HG03196 (cell line): ENCODE results near the gene ACSBG1.

Experiments used
- ATAC-seq: cut with Tn5 transposase; IDR thresholded peaks from one replicate; pipeline ENCODE4 v1.9.1; 2021; ENCODE audit not compliant: unreplicated experiment

ACSBG1 gene

DNA sequence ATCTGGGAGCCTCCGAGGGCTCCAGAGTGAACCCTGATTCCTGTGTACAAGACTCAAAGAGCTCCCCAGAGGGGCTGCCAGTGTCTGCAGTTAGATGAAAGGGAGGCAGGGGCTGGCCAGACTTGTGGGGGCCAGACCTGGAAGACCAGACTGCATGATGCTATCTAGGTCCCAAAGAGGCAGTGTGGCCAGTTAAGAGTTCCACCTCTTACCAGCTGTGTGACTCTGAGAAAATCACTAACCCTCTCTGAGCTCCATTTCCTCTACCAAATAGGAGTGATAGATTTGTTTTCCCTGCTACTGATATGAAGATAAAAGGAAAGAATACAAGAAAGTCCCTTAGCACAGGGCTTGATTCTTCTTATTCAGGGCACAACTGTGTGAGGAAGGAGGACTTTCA is 29.0 kb downstream of the ACSBG1 start:
- ATAC-seq, result no peak

DNA sequence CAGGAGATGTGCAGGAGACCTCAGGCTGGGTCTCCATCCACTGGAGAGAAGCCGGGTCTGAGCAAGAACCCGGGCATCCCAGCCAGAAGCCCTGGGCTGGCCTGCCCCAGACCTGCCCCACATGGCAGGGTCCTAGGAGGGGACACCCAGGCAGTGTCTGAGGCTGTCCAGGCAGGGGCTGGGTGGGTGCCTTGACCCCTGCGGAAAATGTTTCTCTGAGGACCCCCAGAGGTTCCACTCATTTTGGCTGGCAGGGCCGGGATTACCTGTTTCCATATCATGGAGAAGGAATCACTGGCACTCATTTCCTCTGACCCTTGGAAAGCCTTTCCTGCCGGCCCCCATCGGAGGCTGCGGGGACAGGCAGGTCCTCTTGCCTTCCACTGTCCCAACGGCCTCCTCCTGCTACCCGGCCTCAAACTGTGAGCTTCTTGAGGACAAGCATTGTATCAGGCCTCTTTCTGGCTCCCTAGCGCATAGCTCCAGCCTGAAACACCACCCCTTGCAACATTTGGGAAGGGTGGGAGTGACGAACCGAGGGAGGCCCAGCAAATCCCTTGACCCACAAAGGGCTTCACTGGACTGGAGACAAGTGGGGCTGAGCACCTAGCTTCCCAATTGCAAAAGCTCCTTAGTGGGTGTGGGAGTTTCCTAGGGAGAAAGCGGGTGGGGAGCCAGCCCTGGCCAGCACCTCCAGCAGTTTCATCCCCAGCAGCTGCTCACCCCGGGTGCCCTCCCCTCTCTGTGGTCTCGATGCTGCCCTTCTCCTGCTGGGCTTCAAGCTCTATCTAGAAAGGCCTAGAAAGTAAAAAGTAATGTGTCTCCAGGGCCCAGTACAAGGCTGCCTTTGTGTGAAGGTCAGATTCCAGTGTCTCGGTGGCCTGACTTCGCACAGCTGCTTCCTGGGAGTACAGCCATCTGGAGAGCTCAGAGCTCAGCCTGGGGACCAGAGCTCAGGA is 29.7 kb downstream of the ACSBG1 start:
- ATAC-seq, result no peak

DNA sequence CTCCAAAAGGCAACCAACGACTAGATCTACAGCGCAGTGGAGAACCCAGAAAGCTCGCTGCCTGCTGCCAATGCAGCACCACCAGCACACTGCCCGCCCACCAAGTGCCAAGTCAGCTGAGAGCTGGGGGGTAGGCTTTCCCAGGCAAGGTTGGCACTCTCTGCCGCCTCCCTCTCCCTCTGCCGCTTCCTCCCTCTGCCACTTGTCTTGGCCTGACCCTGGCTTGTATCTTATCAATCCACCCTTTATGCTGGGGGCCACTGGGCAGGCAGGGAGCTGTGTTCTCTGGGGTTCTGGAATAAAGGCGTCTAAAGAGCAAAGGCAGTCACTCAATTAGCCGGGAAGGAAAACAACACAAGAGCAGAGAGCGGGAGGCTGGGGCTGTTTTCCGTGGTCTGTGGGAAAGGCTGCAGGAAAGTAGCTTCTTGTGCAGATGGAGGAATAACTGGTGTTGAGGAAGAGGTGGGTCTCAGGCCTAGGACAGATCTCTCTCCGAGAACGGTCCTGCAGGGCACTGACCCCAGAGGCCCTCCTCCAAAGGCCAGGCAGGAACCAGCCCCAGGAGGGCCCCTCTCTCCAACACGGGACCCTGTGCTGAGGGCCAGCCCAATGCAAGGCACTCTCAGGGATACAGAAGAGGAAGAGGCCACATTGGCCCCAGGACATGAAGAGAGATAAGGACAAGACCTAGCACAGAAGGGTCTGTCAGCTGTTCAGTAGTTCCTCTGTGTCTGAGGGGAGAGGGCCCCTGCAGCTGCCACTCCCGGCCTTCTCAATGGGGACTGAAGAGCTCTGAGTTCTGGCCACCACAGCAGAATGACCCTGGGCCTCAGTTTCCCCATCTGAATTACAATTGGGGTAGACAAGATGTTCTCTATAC is 30.8 kb downstream of the ACSBG1 start:
- no peak for ATAC-seq

DNA sequence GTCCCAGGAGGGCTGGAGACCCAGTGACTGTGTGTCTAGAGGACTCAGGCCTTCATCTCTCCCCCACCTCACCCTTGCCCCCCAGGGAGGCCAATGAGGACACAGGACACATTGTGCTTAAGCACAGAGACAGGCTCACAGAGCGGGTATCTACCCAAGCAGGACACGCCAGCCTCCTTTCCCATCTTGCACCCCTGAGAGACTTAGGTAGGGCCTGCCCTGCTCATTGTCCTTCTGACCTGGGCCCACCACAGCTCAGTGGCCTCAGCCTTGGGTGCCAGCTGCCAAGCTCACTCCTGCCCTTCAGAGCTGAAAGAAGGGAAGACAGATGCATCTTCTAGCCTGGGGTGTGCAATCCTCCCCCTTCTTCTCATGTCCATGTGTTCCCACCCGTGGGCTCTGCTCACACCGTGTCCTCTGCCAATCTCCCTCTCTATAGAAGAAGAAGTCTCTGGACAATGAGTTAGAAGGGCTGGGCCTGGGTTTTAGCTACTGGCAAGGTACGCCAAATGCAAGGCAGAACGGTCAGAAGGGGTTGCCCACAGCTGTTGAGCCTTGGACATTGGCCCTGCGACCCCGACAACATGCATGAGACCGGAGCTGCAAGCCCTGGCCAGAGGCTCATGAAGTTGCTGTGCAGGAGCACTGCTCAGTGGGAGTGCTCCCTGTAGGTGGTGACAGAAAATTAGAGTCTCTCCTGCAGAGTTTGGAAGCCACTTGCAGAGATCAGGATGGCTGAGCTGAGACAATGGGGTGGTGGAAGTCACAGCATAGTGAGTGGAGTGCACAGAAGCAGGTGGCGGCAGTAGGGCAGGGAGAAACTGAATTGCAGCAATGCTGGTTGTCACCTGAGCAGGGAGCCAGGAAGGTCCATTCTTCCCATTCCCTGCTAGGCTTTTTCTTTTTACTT is 32.8 kb downstream of the ACSBG1 start:
- no peak for ATAC-seq

DNA sequence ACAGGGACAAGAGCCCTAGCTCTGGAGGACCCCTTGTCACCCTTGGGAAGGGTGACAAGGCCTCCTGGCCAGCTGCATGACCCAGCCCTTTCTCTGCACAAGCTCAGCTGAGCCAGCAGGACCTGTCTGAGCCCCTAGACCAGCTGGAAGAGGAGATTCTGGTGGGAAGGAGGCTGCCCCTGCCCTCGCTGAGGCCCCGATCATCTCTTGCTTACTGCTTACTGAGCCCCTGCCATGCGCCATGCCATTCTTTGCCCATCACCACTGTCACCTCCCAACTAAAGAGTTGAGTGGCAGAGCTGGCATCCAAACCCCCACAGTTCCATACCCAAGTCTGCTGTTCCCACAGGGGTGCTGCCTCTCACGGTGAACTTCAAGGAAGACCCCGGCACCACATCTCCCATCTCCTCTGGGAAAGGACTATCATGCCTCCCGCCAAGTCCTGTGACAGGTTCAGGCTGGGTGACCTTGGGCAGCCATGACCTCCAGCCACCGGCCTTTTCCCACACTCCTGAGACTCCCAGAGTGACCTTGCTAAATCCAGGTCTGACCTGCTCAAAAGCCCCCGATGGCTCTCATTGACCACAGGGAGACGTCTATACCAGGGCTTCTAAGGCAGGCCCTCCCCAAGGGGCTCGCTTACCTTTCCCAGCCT is 34.0 kb downstream of the ACSBG1 start:
- ATAC-seq, result no peak

DNA sequence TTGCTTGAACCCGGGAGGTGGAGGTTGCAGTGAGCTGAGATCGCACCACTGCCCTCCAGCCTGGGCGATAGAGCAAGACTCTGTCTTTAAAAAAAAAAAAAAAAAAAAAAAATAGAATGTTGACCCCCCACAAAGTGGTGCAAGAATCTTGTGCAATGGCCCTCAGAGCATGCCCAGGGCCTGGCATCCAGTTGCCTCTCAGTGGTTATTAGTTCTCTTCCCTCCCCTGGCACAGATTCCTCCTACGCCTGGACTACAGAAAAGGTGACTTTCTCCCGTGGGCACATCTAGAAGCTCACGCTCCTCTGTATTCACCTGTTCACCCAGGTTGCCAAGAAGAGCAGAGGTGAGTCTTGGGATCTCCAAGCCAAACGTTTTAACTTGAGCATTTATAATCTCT is 36.7 kb downstream of the ACSBG1 start:
- ATAC-seq, result no peak

DNA sequence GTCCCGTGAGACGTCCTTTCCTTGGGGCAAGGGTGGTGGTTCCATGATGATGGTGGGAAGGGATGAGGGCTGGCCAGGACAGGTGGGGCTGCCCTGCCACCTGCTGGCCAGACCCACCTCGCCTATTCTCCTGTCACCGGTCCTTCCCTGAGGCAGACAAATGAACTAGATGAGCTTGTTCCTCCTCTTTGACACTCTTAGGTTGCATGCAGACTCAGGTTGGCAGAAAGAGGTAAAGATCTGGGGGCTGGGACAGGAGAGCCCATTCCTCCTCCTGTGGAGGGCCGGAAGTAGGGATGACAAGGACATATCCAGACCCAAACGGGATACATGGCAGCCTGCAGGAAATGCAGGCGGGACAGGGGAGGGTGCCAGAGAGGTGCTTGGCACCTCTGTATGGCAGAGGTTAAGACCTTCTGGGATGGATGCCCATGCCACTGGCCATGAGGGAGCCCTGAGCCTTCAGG is 38.6 kb downstream of the ACSBG1 start:
- no peak for ATAC-seq

DNA sequence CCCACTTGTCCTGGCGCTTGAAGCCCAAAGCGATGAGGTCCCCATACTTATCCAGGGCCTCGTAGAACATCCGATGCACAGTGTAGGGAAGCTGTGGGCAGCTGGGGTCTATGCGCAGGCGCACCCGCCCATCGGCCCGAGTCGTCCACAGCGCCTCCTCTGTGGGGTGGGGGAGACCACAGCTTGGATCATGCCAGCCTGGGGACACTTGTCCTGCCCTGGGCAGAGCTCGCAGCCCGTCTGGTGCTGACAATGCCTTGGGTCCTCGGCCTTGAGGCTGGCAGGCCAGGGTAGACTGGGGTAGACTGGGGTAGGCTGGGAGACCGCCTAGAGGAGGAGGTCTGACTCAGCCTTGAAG is 39.8 kb downstream of the ACSBG1 start:
- ATAC-seq, result no peak

DNA sequence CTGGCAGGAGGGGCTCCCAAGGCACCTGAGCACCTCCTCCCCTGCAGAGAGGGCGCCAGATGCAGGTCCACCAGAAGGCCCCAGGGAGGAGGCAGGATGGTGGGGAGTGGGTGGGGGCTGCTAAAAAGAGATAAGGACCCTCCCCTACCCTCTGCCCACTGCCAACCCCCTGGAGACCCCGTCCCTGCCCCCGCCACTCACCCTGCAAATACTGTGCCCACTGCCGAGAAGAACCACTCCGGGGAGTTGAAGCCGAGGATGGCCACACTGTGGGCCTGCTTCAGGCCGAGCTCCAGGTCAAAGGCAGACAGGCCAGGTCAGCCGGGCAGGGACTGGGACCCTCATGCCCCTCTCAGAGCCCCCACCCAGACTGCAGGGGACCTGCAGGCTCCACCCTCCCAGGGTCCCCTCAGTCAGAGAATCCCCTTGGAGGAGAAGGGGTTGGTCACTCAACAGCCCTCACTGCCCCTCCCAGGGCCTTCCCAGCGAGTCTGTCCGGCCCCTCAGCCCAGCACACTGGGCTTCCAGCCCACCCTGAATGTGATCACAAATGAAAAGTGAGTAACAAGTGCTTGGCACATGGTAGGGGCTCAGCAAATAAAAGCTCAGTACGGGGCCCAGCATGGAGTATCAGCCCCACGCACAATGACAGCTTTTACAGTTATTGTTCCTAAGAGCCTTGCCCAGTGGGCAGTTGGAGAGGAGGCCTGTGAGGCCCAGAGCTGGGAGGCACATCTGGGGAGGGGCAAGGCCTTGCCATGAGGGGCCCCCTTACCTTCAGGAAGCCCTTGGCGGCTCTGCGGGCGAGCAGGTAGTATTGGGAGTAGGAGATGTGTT is 40.4 kb downstream of the ACSBG1 start:
- no peak for ATAC-seq

DNA sequence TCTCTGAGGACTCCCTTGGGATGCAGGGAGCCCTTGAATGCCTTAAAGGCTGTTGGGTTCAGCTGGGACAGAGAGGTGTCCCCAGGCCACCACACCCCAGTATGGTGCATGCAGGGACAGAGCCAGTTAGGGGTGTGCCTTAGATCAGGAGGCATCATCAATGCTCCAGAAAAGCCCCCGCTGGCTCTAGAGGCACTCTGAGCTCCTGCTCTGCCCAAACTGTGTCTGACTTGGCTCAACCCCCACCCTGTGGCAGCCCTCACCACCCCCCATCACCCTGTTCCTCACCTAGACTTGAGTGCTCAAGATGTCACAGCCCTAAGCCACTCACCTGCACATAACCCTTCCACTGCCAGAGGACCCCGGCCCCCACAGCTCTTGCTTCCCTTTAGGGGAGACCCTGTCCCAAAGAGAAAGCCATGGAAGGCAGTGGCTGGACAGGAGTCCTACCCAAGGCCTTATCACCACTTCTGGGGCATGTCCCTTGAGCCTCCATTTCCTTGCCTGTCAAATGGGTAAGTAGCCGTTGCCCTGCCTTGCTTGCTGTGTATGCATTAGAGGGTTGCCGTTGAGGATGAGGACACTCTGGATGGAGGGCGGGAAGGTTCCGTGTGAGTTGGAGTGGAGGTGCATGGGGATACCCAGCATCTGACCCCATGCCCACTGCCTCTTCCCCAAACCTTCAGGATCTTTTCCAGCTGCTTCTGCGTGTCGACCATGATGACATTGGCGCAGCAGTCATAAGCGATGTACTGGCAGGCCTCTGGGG is 41.4 kb downstream of the ACSBG1 start:
- ATAC-seq, result no peak

DNA sequence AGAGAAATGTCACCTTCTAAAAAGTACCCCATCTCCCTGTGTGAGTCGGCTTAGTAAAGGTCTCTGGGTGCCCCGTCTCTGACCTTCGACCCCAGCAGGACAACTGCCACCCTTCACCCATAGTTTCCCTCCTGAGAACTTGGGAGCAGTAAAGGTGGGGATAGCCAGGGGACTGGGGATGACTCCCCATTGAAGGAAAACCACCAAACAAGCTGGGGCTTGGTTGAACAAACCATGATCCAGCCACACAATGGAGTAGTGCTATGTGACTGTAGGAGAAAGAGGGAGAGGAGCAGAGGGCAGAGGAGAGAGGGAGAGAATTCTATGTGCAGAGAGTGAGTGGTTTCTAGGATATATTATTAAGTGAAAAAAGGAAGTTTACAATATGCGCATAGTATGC is 51.5 kb downstream of the ACSBG1 start:
- ATAC-seq, result no peak

DNA sequence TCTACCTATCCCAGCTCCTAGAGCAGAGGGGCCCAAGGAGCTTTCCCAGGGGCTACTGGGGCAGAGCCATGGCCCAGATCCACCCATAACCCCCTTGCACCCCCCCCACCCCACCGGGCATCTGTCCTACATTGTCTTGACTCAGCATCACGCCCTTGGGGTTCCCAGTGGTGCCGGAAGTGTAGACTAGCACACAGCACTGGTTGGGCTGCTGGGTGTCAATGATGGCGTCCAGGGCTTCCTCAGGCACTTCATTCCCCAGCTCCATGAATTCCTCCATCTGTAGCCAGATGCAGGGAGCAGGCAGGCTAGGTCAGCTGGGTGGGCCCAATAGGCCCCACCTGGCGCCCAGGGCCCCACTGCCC is 52.0 kb downstream of the ACSBG1 start:
- no peak for ATAC-seq

DNA sequence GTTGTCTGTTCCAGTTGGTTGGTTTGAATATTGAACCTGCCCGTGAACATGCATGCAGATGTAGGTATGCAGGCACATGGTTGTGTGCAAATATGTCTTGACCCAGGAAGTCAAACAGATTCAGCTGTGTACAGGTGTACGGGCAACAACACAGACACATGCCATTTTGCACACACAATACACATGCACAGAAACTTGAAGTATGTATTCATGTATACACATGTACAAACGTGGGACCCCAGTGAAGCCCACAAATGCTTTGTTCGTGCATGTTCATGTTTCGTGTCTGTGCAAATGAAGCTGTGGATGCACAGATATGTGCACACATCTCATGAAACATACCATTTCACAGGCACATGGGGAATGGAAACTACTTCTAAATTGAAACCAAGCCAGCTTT is 54.5 kb downstream of the ACSBG1 start:
- ATAC-seq, result no peak

DNA sequence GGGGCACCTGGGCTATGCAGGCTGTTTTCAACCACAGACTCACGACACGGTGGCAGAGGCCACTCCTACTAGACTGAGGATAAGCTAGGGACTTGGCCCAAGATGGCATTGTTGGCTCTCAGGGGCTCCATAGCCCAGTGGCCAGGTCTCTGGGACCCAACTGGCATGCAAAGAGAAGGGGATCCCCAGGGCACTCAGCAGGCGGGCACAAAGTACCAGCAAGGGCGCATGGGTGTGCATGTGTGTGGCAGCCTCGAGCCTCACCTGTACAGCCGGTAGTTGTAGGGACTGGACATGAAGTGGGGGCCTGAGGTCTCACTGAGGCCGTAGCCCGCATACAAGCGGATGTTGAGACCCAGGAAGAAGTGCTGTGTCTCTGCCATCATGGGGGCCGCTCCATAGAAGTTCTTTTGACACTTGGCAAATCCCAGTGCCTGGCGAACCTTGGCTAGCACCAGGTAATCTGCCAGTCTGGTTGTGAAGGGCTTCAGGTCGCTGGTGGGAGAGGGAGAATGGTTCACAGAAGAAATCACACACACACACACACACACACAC is 55.0 kb downstream of the ACSBG1 start:
- no peak for ATAC-seq

DNA sequence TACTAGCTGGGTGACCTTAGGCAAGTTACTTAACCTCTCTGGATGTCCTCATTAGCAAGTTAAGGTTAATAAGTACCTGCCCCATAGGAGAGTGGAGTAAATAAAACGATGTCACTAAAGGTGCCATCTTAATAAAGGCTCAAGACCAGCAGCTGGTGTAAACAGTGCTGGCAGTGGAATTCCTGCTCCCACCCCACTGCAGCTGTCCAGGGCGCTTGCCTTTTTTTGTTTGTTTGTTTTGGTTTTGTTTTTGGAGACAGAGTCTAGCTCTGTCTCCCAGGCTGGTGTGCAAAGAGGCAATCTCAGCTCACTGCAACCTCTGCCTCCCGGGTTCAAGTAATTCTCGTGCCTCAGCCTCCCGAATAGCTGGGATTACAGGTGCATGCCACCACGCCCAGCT is 56.3 kb downstream of the ACSBG1 start:
- no peak for ATAC-seq

DNA sequence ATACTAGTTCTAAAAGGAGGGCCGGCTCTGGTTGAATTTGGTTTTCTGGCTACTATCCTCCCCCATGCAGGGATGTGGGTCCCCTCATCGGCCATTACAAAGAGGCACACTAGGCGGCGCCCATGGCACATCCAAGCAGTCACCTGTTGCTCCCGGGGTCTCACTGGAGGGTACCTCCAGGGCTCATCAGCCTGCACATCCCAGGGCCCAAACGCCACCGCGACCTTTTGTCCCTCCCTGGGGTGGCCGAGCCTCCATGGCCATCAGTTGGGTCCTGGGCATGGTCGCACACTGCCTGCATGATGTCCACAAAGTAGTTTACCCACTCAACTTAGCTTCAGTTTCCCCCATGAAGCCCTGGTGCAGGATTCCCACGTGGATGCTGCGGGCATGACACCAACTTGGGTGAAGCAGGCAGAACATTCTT is 56.9 kb downstream of the ACSBG1 start:
- no peak for ATAC-seq

DNA sequence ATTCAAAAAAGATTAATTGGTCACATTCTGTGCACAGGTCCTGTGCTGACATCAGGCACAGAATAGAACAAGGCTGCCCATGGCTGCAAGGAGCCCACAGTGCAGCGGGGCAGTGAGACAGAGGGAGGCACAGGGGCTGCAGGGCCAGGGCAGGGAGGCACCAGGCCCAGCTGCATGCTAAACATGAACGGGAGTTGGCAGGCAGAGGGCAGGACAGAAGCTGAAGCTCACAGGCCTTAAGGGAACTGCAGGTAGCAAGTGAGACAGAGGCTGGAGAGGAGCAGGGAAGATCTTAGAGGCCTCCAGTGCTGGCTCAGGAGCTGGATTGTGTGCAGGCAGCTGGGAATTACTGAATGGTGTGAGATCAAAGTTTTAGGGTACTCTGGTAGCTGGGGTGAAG is 59.0 kb downstream of the ACSBG1 start:
- ATAC-seq, result no peak

DNA sequence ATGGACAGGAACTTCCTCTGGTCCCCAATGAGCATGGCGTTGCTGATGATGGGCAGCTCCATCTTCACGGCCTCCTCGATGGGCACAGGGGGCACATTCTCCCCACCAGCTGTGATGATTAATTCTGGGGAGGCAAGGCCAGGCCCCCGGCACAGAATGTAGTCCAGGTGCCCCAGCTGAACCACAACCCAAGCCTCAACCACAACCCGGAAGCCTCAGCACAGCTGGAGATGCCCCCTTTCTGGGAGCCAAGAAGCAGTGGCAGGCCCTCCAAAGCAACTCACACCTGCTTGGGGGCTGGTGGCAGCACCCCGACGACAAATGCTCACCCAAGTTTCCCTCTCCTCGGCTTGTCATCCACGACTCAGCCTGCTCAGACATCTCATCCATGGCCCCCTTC is 60.0 kb downstream of the ACSBG1 start:
- no peak for ATAC-seq
